Suprapubic skin (tissue), 4 donors: ENCODE measurements around the gene RAD50. TPM values are rescaled to one million over a fixed set of nuclear protein-coding genes. Genes with fewer than 3 reads are reported as not detected.
"Not testable (repeated sequence)": the region's sequence is repeated elsewhere in the genome, so short reads cannot be mapped to it uniquely, and the experiment has no call there.

ENCODE experiments used
- DNase-seq, 2 donors: peaks; one replicate each; pipeline ENCODE4 v3.0.0-alpha.2; 2019; ENCODE audit warnings: low spot score in 2 of 2
- H3K27ac ChIP-seq: fragments of 200-600 bp; sonication (generic); one replicate; pipeline ENCODE4 v1.5.1; 2019
- H3K27me3 ChIP-seq: fragments of 200-600 bp; sonication (generic); one replicate; pipeline ENCODE4 v1.5.1; 2019
- H3K36me3 ChIP-seq: fragments of 200-600 bp; sonication (generic); one replicate; pipeline ENCODE4 v1.5.1; 2019
- H3K4me1 ChIP-seq: fragments of 200-600 bp; sonication (generic); one replicate; pipeline ENCODE4 v1.5.1; 2019
- H3K4me3 ChIP-seq: fragments of 200-600 bp; sonication (generic); one replicate; pipeline ENCODE4 v1.5.1; 2019; ENCODE audit warnings: mild to moderate bottlenecking
- H3K9me3 ChIP-seq: fragments of 200-600 bp; sonication (generic); one replicate; pipeline ENCODE4 v1.5.1; 2019
- EP300 ChIP-seq: sonication (generic); formaldehyde crosslinking; IDR thresholded peaks from one replicate; pipeline ENCODE4 v1.6.1; 2017; ENCODE audit warnings: antibody characterized with exemption
- POLR2A ChIP-seq, 2 donors: fragments of 450-650 bp; IDR thresholded peaks; one replicate each; pipeline ENCODE4 v1.6.1; 2017; ENCODE audit warnings: antibody characterized with exemption in 2 of 2, mild to moderate bottlenecking in 2 of 2, moderate library complexity in 2 of 2
- POLR2AphosphoS5 ChIP-seq, 3 donors: sonication (generic); formaldehyde crosslinking; IDR thresholded peaks; one replicate each; pipeline ENCODE4 v1.6.1; 2017; ENCODE audit warnings: antibody characterized with exemption in 3 of 3
- WGBS: methylation state at CpG from one replicate; pipeline ENCODE4 v1.1.5; 2018; 5-methylcytosine and 5-hydroxymethylcytosine counted together
- total RNA-seq, 4 donors: library from RNA; depleted of rRNA; stranded (reverse); fragments of >200 nt; gene quantifications; one replicate each; pipeline ENCODE4 v1.1.0, GENCODE V29; 2016
- TF ChIP-seq, protein P1 (sequence below), 2 donors: fragments of 200-600 bp in 1 of 2; fragments of 450-650 bp in 1 of 2; sonication (generic) in 1 of 2; IDR thresholded peaks; one replicate each; pipeline ENCODE4 v1.5.1; 2016 to 2019; ENCODE audit warnings: antibody characterized with exemption in 2 of 2, mild to moderate bottlenecking in 1 of 2, moderate library complexity in 1 of 2

Gene RAD50
- total RNA-seq, 4 donors from 2014 or later, result 17.3 to 53.4 (median 32.5) TPM

DNA sequence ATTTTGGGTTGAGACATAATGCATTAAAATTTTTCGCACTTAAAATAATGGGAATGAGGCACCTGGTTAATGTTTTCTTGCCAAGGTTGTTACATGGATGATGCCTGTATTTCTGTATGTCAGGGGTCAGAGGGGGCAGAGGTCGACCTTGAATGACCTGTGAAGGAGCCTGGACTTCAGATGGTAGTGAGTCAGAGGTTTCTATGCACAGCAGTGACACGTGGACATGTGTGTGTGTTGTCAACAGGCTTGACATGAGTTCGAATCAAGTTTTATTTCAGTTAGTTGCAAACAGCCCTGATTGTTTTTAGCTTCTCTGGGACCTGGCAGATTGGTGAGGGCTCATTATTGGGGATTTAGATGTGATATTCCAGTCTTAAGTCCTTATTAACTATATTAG lies 17.1 kb upstream of the RAD50 start:
- 70% methylated on average over 4 of the region's 4 CpGs for WGBS
- no peaks in the 10 kb centered on the region for H3K9me3 ChIP-seq
- no peaks in the 10 kb centered on the region for H3K27me3 ChIP-seq
- TF ChIP-seq, protein P1, sequence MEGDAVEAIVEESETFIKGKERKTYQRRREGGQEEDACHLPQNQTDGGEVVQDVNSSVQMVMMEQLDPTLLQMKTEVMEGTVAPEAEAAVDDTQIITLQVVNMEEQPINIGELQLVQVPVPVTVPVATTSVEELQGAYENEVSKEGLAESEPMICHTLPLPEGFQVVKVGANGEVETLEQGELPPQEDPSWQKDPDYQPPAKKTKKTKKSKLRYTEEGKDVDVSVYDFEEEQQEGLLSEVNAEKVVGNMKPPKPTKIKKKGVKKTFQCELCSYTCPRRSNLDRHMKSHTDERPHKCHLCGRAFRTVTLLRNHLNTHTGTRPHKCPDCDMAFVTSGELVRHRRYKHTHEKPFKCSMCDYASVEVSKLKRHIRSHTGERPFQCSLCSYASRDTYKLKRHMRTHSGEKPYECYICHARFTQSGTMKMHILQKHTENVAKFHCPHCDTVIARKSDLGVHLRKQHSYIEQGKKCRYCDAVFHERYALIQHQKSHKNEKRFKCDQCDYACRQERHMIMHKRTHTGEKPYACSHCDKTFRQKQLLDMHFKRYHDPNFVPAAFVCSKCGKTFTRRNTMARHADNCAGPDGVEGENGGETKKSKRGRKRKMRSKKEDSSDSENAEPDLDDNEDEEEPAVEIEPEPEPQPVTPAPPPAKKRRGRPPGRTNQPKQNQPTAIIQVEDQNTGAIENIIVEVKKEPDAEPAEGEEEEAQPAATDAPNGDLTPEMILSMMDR (IDR thresholded peaks at IDR 0.05), result no peak
- TF ChIP-seq EP300, result no peak
- no peak for TF ChIP-seq POLR2AphosphoS5 (IDR thresholded peaks at IDR 0.05)
- no peak for TF ChIP-seq POLR2A (IDR thresholded peaks at IDR 0.05)
- no peak overlapping the region for H3K4me3 ChIP-seq
- no peaks in the 10 kb centered on the region for H3K36me3 ChIP-seq
- no peak for DNase-seq
- no peaks in the 10 kb centered on the region for H3K4me1 ChIP-seq
- H3K27ac ChIP-seq, result no peak overlapping the region

DNA sequence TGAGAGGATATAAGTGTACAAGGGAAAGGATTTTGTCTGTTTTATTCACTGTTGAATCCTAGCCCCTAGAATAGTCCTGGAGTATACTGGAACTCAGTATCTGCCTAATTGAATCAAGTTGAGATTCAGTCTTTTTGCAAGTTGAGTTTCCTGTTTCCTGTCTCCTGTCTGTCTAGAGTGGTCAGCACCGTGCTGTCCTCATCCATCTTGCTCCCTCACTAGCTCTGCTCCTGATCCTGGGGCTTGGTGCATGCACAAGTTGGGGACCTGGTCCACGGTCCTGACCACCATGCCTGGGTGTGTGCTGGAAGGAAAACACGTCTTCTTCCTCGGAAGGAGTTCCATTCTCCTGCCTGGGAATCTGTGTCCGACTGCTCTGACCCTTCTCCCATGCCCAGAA lies 16.6 kb upstream of the RAD50 start:
- Histone ChIP-seq H3K4me1 (no peaks in the 10 kb centered on the region), H3K4me3 (no peak overlapping the region), H3K9me3 (no peaks in the 10 kb centered on the region), H3K36me3 (no peaks in the 10 kb centered on the region), H3K27ac (no peak overlapping the region), H3K27me3 (no peaks in the 10 kb centered on the region)
- DNase-seq, result no peak
- WGBS, result 83% methylated on average over 5 of the region's 5 CpGs
- no peak for TF ChIP-seq POLR2AphosphoS5 (IDR thresholded peaks at IDR 0.05)

DNA sequence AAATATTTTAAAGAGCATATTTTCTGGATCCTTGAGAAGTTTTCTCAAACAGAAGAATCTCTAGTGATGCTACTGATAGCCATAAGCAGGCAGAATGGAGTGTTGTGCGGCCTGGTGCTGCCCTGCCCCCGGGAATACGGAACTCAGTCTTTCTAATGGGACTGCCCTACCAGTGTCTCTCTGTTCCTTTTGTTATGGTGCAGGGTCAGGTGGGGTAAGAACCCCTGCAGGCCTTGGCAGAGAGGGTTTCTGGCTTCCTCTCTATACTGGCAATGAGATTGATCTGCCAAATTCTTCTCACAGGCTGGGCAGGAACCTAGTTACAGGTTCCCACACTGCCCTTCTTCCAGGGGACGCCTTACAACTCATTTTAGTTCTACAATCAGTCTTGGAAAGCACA lies 16.0 kb upstream of the RAD50 start:
- Histone ChIP-seq H3K36me3 (no peaks in the 10 kb centered on the region), H3K27ac (no peak overlapping the region), H3K9me3 (no peaks in the 10 kb centered on the region), H3K27me3 (no peaks in the 10 kb centered on the region), H3K4me3 (no peak overlapping the region), H3K4me1 (no peaks in the 10 kb centered on the region)
- 76% methylated on average over 4 of the region's 4 CpGs for WGBS
- no peak for DNase-seq
- no peak for TF ChIP-seq POLR2AphosphoS5 (IDR thresholded peaks at IDR 0.05)
- TF ChIP-seq, protein P1 (IDR thresholded peaks at IDR 0.05), result no peak
- TF ChIP-seq POLR2A (IDR thresholded peaks at IDR 0.05), result no peak
- TF ChIP-seq EP300, result no peak

- TF ChIP-seq, protein P1 (IDR thresholded peaks at IDR 0.05), result no peak
- TF ChIP-seq POLR2A (IDR thresholded peaks at IDR 0.05) (no peak), EP300 (no peak), POLR2AphosphoS5 (IDR thresholded peaks at IDR 0.05) (no peak)
- 80% methylated on average over 7 of the region's 7 CpGs for WGBS
- no peaks in the 10 kb centered on the region for H3K9me3 ChIP-seq
- H3K27me3 ChIP-seq, result no peaks in the 10 kb centered on the region
- DNase-seq, result no peak
- no peak within 1 kb of the TSS for H3K4me3 ChIP-seq
- no peaks in the 10 kb centered on the region for H3K36me3 ChIP-seq
- no peaks in the 10 kb centered on the region for H3K4me1 ChIP-seq
- no peak within 1 kb of the TSS for H3K27ac ChIP-seq
Observed at GRCh38 chr5:132543472-132544201, 13.1 kb upstream of the RAD50 start, which contains the start of gene IL5. IL5 (minus strand) TSS chr5:132543522; CDS start chr5:132543478, 44 bp downstream.

DNA sequence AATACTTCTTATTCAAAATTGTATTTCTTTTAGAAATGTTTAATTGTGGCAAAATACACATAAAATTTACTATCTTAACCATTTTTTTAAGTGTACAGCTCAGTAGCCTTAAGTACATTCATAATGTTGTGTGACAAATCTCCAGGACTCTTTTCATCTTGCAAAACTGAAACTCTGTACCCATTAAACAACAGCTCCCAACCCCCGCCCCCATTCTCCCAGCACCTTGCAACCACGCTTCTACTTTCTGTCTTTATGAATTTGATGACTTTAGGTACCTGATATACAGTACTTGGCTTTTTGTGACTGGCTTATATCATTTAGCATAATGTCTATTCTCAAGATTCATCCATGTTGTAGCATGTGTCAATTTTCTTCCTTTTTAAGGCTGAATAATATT lies 10.7 kb upstream of the RAD50 start:
- TF ChIP-seq EP300, result no peak
- no peak for TF ChIP-seq POLR2A (IDR thresholded peaks at IDR 0.05)
- no peak for DNase-seq
- Histone ChIP-seq H3K9me3 (no peaks in the 10 kb centered on the region), H3K27ac (no peak overlapping the region), H3K4me1 (no peaks in the 10 kb centered on the region), H3K4me3 (no peak overlapping the region), H3K36me3 (no peaks in the 10 kb centered on the region), H3K27me3 (no peaks in the 10 kb centered on the region)
- 87% methylated on average over 2 of the region's 2 CpGs for WGBS

DNA sequence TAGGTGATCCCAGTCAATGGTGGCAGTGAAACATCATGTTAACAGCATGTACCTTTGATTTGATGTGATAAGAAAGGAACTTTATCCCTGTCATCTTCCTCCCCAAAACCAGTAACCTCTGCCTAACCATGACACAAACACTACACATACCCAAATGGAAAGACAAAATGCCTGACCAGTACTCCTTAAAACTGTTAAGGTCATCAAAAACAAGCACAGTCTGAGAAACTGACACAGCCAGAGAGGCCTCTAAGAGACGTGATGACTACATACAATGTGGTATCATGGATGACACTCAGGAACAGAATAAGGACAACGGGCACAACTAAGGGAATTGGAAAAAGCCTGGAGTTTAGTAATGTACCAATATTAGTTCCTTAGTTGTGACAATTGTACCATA lies 9.5 kb upstream of the RAD50 start:
- H3K4me1 ChIP-seq, result no peaks in the 10 kb centered on the region
- no peaks in the 10 kb centered on the region for H3K9me3 ChIP-seq
- H3K27ac ChIP-seq, result no peak overlapping the region
- WGBS, result 87% methylated on average over 2 of the region's 2 CpGs
- H3K36me3 ChIP-seq, result no peaks in the 10 kb centered on the region
- no peak overlapping the region for H3K4me3 ChIP-seq
- TF ChIP-seq, protein P1 (IDR thresholded peaks at IDR 0.05), result no peak
- TF ChIP-seq POLR2A (IDR thresholded peaks at IDR 0.05) (no peak), EP300 (no peak), POLR2AphosphoS5 (IDR thresholded peaks at IDR 0.05) (no peak)
- no peaks in the 10 kb centered on the region for H3K27me3 ChIP-seq
- no peak for DNase-seq

GRCh38 chr5:132548834-132549233 lies 7.9 kb upstream of the RAD50 start:
- H3K4me1 ChIP-seq, H3K4me3 ChIP-seq, H3K9me3 ChIP-seq, H3K27me3 ChIP-seq, H3K27ac ChIP-seq, DNase-seq, H3K36me3 ChIP-seq: not testable (repeated sequence)
- 91% methylated on average over 7 of the region's 7 CpGs for WGBS
